Measurements from ENCODE around the gene YDJC. TPM values are rescaled to one million over a fixed set of nuclear protein-coding genes. Genes with fewer than 3 reads are reported as not detected.

The YDJC gene
- total RNA-seq, 1 donor from 2014 or later: 10.3 TPM

DNA sequence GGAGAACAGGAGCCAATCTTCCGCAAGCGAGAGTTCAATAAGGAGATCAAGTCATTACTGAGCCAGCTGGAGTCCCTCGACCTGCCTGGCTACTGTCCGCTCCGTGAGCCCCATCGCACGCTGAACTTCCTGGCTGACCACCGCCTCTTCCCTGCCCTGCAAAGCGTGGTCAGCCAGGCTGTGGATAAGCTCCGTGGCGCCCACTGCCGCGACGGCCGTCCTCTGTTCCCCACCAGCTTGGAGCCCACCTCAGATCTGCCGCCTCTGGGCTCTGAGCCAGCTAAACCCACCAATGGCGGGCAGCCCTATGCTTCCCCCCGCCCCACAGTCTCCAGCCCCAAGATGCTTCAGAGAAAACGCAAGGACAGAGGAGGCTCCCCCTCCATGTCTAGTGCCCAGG, 5.0 kb upstream of the YDJC start:
- TF ChIP-seq, protein P1, sequence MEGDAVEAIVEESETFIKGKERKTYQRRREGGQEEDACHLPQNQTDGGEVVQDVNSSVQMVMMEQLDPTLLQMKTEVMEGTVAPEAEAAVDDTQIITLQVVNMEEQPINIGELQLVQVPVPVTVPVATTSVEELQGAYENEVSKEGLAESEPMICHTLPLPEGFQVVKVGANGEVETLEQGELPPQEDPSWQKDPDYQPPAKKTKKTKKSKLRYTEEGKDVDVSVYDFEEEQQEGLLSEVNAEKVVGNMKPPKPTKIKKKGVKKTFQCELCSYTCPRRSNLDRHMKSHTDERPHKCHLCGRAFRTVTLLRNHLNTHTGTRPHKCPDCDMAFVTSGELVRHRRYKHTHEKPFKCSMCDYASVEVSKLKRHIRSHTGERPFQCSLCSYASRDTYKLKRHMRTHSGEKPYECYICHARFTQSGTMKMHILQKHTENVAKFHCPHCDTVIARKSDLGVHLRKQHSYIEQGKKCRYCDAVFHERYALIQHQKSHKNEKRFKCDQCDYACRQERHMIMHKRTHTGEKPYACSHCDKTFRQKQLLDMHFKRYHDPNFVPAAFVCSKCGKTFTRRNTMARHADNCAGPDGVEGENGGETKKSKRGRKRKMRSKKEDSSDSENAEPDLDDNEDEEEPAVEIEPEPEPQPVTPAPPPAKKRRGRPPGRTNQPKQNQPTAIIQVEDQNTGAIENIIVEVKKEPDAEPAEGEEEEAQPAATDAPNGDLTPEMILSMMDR (IDR thresholded peaks at IDR 0.05; ENCODE audit: partially characterized antibody, unreplicated experiment): no peak
- Mint-ChIP-seq H3K4me3 (ENCODE audit: unreplicated experiment) (no peak overlapping the region), H3K27ac (ENCODE audit: unreplicated experiment) (no peak overlapping the region), H3K27me3 (ENCODE audit: unreplicated experiment) (peaks cover 8% of the 10 kb centered on the region), H3K4me1 (ENCODE audit: low read depth, unreplicated experiment) (no peaks in the 10 kb centered on the region), H3K36me3 (ENCODE audit: unreplicated experiment) (no peaks in the 10 kb centered on the region), H3K9me3 (ENCODE audit: unreplicated experiment) (peaks cover 2% of the 10 kb centered on the region)
- no peak for DNase-seq

DNA sequence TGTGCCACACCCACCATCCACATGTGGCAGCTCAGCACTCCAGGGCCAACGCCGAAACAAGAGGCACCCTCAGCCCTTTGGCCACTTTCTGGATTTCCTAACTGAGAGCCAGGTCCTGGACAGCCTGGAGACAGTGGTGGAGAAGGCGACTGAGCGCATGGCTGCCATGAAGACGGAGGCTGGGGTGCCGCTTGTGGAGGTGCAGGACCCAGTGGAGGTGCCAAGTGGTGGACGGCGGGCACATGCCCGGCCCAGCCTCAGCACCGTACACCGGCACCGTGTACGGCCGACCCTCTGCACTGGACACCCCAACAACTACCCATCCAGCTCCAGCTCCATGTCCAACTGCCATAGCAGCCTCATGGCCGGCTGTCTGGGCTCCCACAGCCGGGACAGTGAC, 4.3 kb upstream of the YDJC start:
- peaks cover 8% of the 10 kb centered on the region for H3K27me3 Mint-ChIP-seq (ENCODE audit: unreplicated experiment)
- no peaks in the 10 kb centered on the region for H3K36me3 Mint-ChIP-seq (ENCODE audit: unreplicated experiment)
- TF ChIP-seq, protein P1 (IDR thresholded peaks at IDR 0.05; ENCODE audit: partially characterized antibody, unreplicated experiment): no peak
- no peak overlapping the region for H3K4me3 Mint-ChIP-seq (ENCODE audit: unreplicated experiment)
- H3K27ac Mint-ChIP-seq (ENCODE audit: unreplicated experiment): no peak overlapping the region
- H3K4me1 Mint-ChIP-seq (ENCODE audit: low read depth, unreplicated experiment): no peaks in the 10 kb centered on the region
- DNase-seq: no peak
- H3K9me3 Mint-ChIP-seq (ENCODE audit: unreplicated experiment): no peaks in the 10 kb centered on the region

DNA sequence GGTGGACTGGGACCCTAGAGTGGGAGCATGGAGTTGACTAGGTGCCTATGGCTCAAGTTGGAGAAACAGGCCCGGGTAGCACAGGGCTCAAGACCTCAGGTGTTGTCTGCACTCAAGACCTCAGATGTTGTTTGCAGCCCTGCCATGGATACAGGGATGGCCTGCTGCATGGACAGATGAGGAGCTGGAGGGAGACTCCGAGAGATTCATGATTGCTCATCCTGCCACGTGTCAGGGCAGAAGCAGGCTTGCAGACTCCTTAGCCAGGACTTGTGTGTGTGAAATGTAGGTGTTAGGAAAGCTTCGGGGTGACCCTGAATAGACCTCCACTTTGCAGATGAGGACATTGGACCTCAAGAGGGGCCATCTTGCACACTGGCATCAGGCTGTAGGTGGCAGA, 3.7 kb upstream of the YDJC start:
- peaks cover 8% of the 10 kb centered on the region for H3K27me3 Mint-ChIP-seq (ENCODE audit: unreplicated experiment)
- H3K27ac Mint-ChIP-seq (ENCODE audit: unreplicated experiment): no peak overlapping the region
- no peaks in the 10 kb centered on the region for H3K36me3 Mint-ChIP-seq (ENCODE audit: unreplicated experiment)
- no peaks in the 10 kb centered on the region for H3K9me3 Mint-ChIP-seq (ENCODE audit: unreplicated experiment)
- no peak overlapping the region for H3K4me3 Mint-ChIP-seq (ENCODE audit: unreplicated experiment)
- TF ChIP-seq, protein P1 (IDR thresholded peaks at IDR 0.05; ENCODE audit: partially characterized antibody, unreplicated experiment): no peak
- DNase-seq: no peak
- no peaks in the 10 kb centered on the region for H3K4me1 Mint-ChIP-seq (ENCODE audit: low read depth, unreplicated experiment)

DNA sequence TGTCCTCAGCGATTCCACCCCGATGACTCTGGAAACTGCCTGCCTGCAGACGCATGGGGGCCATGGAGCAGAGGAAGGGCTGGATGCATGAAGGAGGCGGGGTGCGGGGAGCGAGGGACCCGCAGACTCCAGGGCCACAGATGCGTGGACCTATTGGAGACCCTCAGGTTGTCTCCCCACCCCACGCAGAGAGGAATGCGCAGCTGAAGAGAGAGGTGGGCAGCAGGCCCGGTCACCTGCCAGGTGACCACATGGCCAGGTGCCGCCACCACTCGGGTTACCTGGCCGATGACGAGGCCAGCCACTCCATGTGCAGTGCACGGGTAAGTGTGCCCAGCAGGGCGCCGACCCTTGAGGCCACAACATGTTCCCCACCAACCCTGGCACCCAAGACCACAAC, 3.1 kb upstream of the YDJC start:
- TF ChIP-seq, protein P1 (IDR thresholded peaks at IDR 0.05; ENCODE audit: partially characterized antibody, unreplicated experiment): no peak
- no peaks in the 10 kb centered on the region for H3K36me3 Mint-ChIP-seq (ENCODE audit: unreplicated experiment)

DNA sequence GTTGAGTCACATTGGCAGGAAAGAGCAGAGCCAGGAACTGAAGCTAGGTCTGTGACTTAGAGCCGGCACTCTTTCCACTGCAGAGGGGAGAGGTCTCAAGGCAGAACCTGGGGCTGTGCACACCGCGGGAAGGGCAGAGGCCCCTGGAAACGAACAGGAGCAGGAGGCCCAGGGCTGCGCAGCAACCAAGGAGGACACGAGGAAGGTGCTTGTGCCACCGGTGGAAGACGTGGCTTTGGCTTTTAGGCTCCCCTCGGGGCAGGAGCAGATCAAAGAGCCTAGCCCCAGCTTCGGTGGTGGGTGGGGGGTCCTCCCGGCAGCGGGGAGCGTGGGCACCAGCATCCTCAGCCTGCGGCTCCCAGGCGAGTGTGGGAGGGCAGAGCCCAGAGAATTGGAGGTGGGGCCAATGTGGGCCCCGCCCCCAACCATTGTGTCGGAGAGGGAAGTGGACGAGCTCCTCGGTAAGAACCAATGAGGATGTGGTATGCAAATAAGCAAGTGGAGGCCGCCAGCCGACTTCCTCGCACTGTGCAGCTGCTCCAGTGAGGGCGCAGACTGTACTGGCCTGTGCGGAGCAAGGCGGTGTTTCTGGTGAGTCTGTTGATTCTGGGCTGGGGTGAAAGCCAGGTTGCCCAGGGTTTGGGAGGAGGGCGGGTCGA, 2.5 kb upstream of the YDJC start, which contains the start of gene CCDC116:
TSS of gene CCDC116 (plus strand) at position 524 of the 659 bp plus-strand sequence. CDS start 422 bp downstream, outside the sequence.
- no peaks in the 10 kb centered on the region for H3K36me3 Mint-ChIP-seq (ENCODE audit: unreplicated experiment)
- TF ChIP-seq, protein P1 (IDR thresholded peaks at IDR 0.05; ENCODE audit: partially characterized antibody, unreplicated experiment): no peak
- H3K4me1 Mint-ChIP-seq (ENCODE audit: low read depth, unreplicated experiment): peaks cover 9% of the 10 kb centered on the region
- H3K27me3 Mint-ChIP-seq (ENCODE audit: unreplicated experiment): peaks cover 8% of the 10 kb centered on the region
- H3K4me3 Mint-ChIP-seq (ENCODE audit: unreplicated experiment): no peak within 1 kb of the TSS
- H3K9me3 Mint-ChIP-seq (ENCODE audit: unreplicated experiment): peaks cover 9% of the 10 kb centered on the region
- DNase-seq: no peak
- H3K27ac Mint-ChIP-seq (ENCODE audit: unreplicated experiment): no peak within 1 kb of the TSS

More for the DNA sequence above, 3.1 kb upstream of the YDJC start:
- H3K9me3 Mint-ChIP-seq (ENCODE audit: unreplicated experiment): peaks cover 5% of the 10 kb centered on the region
- no peak overlapping the region for H3K4me3 Mint-ChIP-seq (ENCODE audit: unreplicated experiment)
- H3K27ac Mint-ChIP-seq (ENCODE audit: unreplicated experiment): no peak overlapping the region
- peaks cover 5% of the 10 kb centered on the region for H3K4me1 Mint-ChIP-seq (ENCODE audit: low read depth, unreplicated experiment)
- peaks cover 8% of the 10 kb centered on the region for H3K27me3 Mint-ChIP-seq (ENCODE audit: unreplicated experiment)
- DNase-seq: no peak

Measured in glutamatergic neuron (in vitro differentiated cells).